Sigmoid colon (tissue), 7 donors: ENCODE results near the gene ZNF503. TPM values are rescaled to one million over a fixed set of nuclear protein-coding genes. Genes with fewer than 3 reads are reported as not detected.
"Not testable (repeated sequence)": the region's sequence is repeated elsewhere in the genome, so short reads cannot be mapped to it uniquely, and the experiment has no call there.

Source experiments
- DNase-seq: peaks from one replicate; pipeline ENCODE4 v3.0.0-alpha.2; 2019
- H3K27ac ChIP-seq, 4 donors: fragments of 200-600 bp; sonication (generic); one replicate each; pipeline ENCODE4 v1.5.1; 2016 to 2019; ENCODE audit warnings: mild to moderate bottlenecking in 1 of 4
- H3K27me3 ChIP-seq, 3 donors: fragments of 200-600 bp; sonication (generic); one replicate each; pipeline ENCODE4 v1.5.1; 2019; ENCODE audit warnings: mild to moderate bottlenecking in 1 of 3
- H3K36me3 ChIP-seq, 4 donors: fragments of 200-600 bp; sonication (generic); one replicate each; pipeline ENCODE4 v1.5.1; 2016 to 2019
- H3K4me1 ChIP-seq, 4 donors: fragments of 200-600 bp; sonication (generic); one replicate each; pipeline ENCODE4 v1.5.1; 2017 to 2019
- H3K4me3 ChIP-seq, 4 donors: fragments of 200-600 bp; sonication (generic); one replicate each; pipeline ENCODE4 v1.5.1; 2017 to 2019; ENCODE audit warnings: mild to moderate bottlenecking in 2 of 4, moderate library complexity in 1 of 4
- H3K9me3 ChIP-seq, 4 donors: fragments of 200-600 bp in 3 of 4; sonication (generic) in 3 of 4; one replicate each; pipeline versions ENCODE4 v1.5.1 to v1.6.1; 2013 to 2019
- CTCF ChIP-seq, 4 experiments: fragments of 450-650 bp in 3 of 4; fragments of 200-600 bp in 1 of 4; IDR thresholded peaks; one replicate each; pipeline ENCODE4 v1.5.1; 2016 to 2019; ENCODE audit warnings: antibody characterized with exemption in 4 of 4, mild to moderate bottlenecking in 3 of 4, moderate library complexity in 2 of 4
- EP300 ChIP-seq, 4 donors: sonication (generic); formaldehyde crosslinking; IDR thresholded peaks; one replicate each; pipeline ENCODE4 v1.6.1; 2017; ENCODE audit warnings: antibody characterized with exemption in 4 of 4
- POLR2A ChIP-seq, 2 donors: fragments of 450-650 bp; IDR thresholded peaks; one replicate each; pipeline ENCODE4 v1.6.1; 2016; ENCODE audit warnings: antibody characterized with exemption in 2 of 2, mild to moderate bottlenecking in 2 of 2, moderate library complexity in 2 of 2
- POLR2AphosphoS5 ChIP-seq, 4 donors: sonication (generic); formaldehyde crosslinking; IDR thresholded peaks; one replicate each; pipeline ENCODE4 v1.6.1; 2017; ENCODE audit warnings: antibody characterized with exemption in 4 of 4
- WGBS, 2 donors: extraction: QIAGEN DNeasy Blood & Tissue Kit; methylation state at CpG; one replicate each; pipeline ENCODE4 v1.1.7; 2013; 5-methylcytosine and 5-hydroxymethylcytosine counted together
- intact Hi-C: fragments of 100-400 bp; cut with DNase I; formaldehyde crosslinking; loops from one replicate; pipeline ENCODE4 v1.15.1; 2023
- polyA plus RNA-seq, 3 donors: library from polyadenylated mRNA; stranded (reverse); fragments of 200-250 nt; gene quantifications; one replicate each; pipeline ENCODE4 v1.2.3, GENCODE V29; 2013
- total RNA-seq, 4 donors: library from RNA; depleted of rRNA; stranded (reverse); fragments of >200 nt; gene quantifications; one replicate each; pipeline ENCODE4 v1.1.0, GENCODE V29; 2016
- donor health status: healthy with polysubstance abuse.
- donor health status: Bipolar disorder and iron deficiency.
- donor health status: healthy.

ZNF503 gene
- total and polyA plus RNA-seq, 7 donors = 2.3 to 20.3 (median 10.0) TPM

DNA sequence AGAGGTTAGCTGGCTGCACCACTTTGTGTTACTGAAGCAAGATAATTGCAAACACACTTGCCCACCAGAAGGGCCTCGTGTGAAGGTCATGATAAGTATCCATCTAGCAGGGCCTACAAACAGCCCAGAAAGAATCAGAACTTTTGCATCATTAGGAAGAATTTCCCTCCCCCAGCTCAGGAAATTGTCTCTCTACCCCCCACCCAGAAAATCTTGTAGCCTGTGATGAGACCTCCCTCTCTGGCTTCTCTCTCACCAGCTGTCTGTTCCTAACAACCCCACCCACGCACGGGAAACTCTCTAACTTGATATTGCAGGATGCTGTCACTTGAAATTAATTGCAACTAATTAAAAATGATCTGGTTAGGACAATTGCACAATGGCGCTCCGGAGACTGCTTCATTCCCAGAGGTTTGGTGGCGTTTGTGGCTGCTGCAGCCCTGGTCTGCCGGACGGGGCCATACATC lies 34.5 kb downstream of the ZNF503 start:
- intact Hi-C loops = no loop called here
- DNase-seq = no peak

GRCh38 chr10:75363431-75363830 lies 38.1 kb downstream of the ZNF503 start:
- no peaks in the 10 kb centered on the region for H3K9me3 ChIP-seq
- H3K27me3 ChIP-seq = no peaks in the 10 kb centered on the region

More for the DNA sequence above, 34.5 kb downstream of the ZNF503 start:
- no peak for TF ChIP-seq EP300 (IDR thresholded peaks at IDR 0.05)
- TF ChIP-seq CTCF (IDR thresholded peaks at IDR 0.05) = no peak
- TF ChIP-seq POLR2AphosphoS5 (IDR thresholded peaks at IDR 0.05) = no peak
- no peak for TF ChIP-seq POLR2A (IDR thresholded peaks at IDR 0.05)
- Histone ChIP-seq H3K9me3 (no peaks in the 10 kb centered on the region), H3K27ac (no peak overlapping the region), H3K36me3 (no peaks in the 10 kb centered on the region), H3K4me3 (no peak overlapping the region), H3K4me1 (no peaks in the 10 kb centered on the region), H3K27me3 (no peaks in the 10 kb centered on the region)
- 64 to 78% methylated on average over 8 of the region's 8 CpGs for WGBS, 2 donors

GRCh38 chr10:75359876-75360275 lies 41.7 kb downstream of the ZNF503 start:
- Histone ChIP-seq H3K27ac (peak overlapping the region in 1 of 4 donors; percentile 39), H3K4me1 (peaks cover 0 to 13% (median 10%) of the 10 kb centered on the region in 4 donors)
- H3K4me3 ChIP-seq, H3K27me3 ChIP-seq, H3K36me3 ChIP-seq, H3K9me3 ChIP-seq, DNase-seq, intact Hi-C loops: not testable (repeated sequence)
- 58 to 76% methylated on average over 8 of the region's 8 CpGs for WGBS, 2 donors

More at GRCh38 chr10:75363431-75363830, 38.1 kb downstream of the ZNF503 start:
- H3K4me3 ChIP-seq = no peak overlapping the region
- no peak for DNase-seq
- no peaks in the 10 kb centered on the region for H3K36me3 ChIP-seq
- 90 to 92% methylated on average over 4 of the region's 4 CpGs for WGBS, 2 donors
- no peak overlapping the region for H3K27ac ChIP-seq
- TF ChIP-seq POLR2A (IDR thresholded peaks at IDR 0.05) = no peak
- no peak for TF ChIP-seq EP300 (IDR thresholded peaks at IDR 0.05)
- TF ChIP-seq POLR2AphosphoS5 (IDR thresholded peaks at IDR 0.05) = no peak
- TF ChIP-seq CTCF (IDR thresholded peaks at IDR 0.05) = no peak
- intact Hi-C loops = no loop called here
- peaks cover 0 to 13% (median 10%) of the 10 kb centered on the region in 4 donors for H3K4me1 ChIP-seq

GRCh38 chr10:75358835-75359421 lies 42.6 kb downstream of the ZNF503 start:
- no peak for TF ChIP-seq EP300 (IDR thresholded peaks at IDR 0.05)
- no peak for TF ChIP-seq CTCF (IDR thresholded peaks at IDR 0.05)
- no peak for TF ChIP-seq POLR2A (IDR thresholded peaks at IDR 0.05)
- TF ChIP-seq POLR2AphosphoS5 (IDR thresholded peaks at IDR 0.05) = no peak
- Histone ChIP-seq H3K4me1 (peaks cover 0 to 13% (median 10%) of the 10 kb centered on the region in 4 donors), H3K27me3 (no peaks in the 10 kb centered on the region), H3K4me3 (no peak overlapping the region), H3K36me3 (no peaks in the 10 kb centered on the region), H3K9me3 (peaks cover 0 to 5% (median 0%) of the 10 kb centered on the region in 4 donors), H3K27ac (peak overlapping the region in 1 of 4 donors; percentile 39)
- no peak for DNase-seq
- WGBS, 2 donors = 44 to 69% methylated on average over 6 of the region's 6 CpGs
- intact Hi-C loops = no loop called here

DNA sequence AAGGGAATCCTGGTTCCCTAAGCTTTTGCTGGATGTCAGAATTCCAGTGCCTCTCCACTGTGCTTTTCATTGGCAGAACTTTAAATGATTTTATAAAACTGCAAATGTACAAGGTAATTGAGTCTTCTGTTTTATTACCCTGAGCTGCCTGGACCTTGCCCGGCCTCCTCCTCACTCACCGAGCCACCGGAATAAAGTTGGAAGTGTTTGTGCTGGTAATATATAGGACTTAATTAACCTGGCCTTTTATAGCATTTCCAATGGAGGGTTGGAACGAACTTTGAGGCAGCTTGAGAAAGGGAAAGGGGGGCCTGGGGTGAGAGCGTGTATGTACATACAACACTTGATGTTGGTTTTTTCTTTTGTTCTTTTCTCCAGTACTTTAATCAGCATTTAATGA lies 43.4 kb downstream of the ZNF503 start:
- Histone ChIP-seq H3K36me3 (no peaks in the 10 kb centered on the region), H3K9me3 (peaks cover 0 to 5% (median 0%) of the 10 kb centered on the region in 4 donors), H3K27me3 (no peaks in the 10 kb centered on the region), H3K4me1 (peaks cover 0 to 13% (median 10%) of the 10 kb centered on the region in 4 donors), H3K27ac (peak overlapping the region in 1 of 4 donors; percentile 39), H3K4me3 (no peak overlapping the region)
- TF ChIP-seq POLR2A (IDR thresholded peaks at IDR 0.05) (no peak), POLR2AphosphoS5 (IDR thresholded peaks at IDR 0.05) (no peak), EP300 (IDR thresholded peaks at IDR 0.05) (no peak), CTCF (IDR thresholded peaks at IDR 0.05) (no peak)
- no peak for DNase-seq
- intact Hi-C loops = no loop called here
- 18 to 72% methylated on average over 5 of the region's 5 CpGs for WGBS, 2 donors
